Medulla oblongata (tissue), 1 donor: ENCODE data around the gene ZBTB42.

ENCODE experiments used
- DNase-seq: peaks from one replicate; pipeline ENCODE4 v3.0.0-alpha.2; 2015; ENCODE audit errors: extremely low spot score

Gene ZBTB42

DNA sequence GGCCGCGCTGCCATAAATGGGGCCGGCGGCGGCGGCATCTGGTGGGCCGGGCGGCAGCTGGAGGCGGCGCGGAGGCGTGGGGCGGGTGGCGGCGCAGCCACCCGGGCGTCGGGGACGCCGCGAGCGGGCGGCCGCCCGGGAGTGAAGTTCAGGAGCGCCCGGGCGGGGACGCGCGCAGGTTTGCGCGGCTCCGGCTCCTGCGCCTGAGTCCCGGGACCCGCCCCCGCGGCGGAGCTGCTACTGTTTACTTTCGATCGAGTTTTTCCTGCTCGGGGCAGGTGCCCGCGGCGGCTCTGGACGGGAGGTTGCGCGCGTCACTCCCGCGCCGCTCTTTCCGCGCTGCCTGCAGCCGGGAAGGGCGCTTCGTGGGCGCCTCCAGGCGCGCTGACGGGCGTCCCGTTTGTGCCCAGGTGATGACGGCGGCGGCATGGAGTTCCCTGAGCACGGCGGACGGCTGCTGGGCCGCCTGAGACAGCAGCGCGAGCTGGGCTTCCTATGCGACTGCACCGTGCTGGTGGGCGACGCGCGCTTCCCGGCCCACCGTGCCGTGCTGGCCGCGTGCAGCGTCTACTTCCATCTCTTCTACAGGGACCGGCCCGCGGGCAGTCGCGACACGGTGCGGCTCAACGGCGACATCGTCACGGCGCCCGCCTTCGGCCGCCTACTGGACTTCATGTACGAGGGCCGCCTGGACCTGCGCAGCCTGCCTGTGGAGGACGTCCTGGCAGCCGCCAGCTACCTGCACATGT, at the start of gene ZBTB42:
Gene ZBTB42 (plus strand): TSS at position 331 of the 749 bp plus-strand sequence. CDS start 97 bp downstream, at position 428.
- no peak for DNase-seq

- DNase-seq, result no peak
Measured at GRCh38 chr14:104751539-104752422, 49.1 kb upstream of the ZBTB42 start.

DNA sequence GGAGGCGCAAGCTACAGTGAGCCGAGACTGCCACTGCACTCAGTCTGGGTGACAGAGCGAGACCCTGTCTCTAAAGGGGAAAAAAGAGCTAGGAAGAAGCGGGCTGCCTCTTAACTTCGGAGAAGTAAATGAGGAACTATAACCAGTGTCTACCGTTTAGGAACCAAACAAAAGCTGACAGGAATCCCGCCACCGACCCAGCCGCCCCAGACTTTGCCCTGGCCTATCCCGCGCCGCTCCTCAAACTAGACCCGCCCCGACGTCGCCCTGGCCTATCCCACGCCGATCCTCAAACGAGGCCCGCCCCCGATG, 48.5 kb upstream of the ZBTB42 start:
- no peak for DNase-seq

DNA sequence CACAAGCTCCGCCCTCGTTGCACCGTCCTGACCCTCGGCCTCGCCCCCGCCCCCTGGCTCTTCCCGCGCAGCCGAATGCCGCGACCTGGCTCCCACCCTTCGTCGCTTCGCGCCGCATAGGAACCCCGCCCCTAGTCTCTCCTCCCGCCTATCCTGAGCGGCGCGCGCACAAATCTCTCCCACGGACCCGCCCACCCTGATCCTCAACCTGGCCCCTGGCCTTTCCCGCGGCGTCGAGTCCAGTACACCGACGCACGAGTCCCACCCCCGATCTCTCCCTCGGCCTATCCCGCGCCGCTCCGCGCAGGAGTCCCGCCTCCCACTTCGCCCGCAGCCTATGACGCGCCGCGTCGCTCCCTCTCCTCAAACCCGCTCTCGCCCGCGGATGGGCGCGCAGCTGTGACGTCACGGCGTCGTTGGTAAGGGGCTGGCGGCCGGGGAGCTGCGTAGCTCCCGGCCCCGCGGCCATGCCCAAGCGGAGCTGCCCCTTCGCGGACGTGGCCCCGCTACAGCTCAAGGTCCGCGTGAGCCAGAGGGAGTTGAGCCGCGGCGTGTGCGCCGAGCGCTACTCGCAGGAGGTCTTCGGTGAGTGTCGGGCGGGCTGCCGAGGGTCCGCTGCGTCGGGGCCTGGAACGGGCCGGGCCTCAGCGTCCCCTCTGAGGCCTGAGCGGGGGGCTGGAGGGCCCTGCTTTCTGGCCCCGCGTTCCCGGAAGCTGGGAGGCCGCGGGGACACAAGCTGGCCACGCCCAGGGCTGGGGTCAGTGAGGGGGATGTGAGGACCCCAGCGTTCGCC, 48.0 kb upstream of the ZBTB42 start, which contains the start of gene SIVA1:
Gene SIVA1 (plus strand): TSS at position 413 of the 793 bp plus-strand sequence. CDS start 55 bp downstream, at position 468.
- peak; percentile 99 for DNase-seq

- DNase-seq, result no peak
Measured at GRCh38 chr14:104753528-104754212, 47.2 kb upstream of the ZBTB42 start.

GRCh38 chr14:104754213-104754851, 46.6 kb upstream of the ZBTB42 start:
- DNase-seq, result no peak

DNA sequence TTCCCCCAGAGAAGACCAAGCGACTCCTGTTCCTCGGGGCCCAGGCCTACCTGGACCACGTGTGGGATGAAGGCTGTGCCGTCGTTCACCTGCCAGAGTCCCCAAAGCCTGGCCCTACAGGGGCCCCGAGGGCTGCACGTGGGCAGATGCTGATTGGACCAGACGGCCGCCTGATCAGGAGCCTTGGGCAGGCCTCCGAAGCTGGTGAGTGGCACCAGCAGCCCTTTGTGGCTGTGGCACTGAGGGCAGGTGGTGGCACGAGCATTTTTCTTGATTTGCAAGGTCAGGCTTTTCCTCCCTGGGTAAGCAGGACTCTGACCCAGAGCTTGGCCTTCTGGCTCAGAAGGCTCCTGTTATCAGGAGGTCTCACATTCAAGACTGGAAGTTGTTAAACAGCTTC, 45.3 kb upstream of the ZBTB42 start:
- no peak for DNase-seq

- DNase-seq, result no peak
Measured at GRCh38 chr14:104756477-104757237, 44.2 kb upstream of the ZBTB42 start.

DNA sequence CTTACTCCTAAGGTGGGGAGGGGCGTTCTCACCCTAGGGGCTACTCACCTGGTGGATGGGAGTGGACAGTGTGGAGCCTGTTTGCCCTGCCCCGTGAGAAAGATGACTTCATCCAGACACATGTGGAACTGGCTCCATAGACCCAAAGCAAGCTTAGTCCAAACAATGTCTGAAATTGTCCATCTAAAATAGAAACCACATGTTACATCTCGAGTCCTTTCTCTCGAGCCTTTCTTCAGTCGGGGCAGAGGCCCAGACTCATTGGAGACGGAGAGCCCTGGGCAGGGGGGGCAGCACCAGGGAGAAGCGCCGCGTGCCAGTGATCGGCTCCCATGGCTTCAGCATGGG, 43.7 kb upstream of the ZBTB42 start:
- DNase-seq, result no peak

DNA sequence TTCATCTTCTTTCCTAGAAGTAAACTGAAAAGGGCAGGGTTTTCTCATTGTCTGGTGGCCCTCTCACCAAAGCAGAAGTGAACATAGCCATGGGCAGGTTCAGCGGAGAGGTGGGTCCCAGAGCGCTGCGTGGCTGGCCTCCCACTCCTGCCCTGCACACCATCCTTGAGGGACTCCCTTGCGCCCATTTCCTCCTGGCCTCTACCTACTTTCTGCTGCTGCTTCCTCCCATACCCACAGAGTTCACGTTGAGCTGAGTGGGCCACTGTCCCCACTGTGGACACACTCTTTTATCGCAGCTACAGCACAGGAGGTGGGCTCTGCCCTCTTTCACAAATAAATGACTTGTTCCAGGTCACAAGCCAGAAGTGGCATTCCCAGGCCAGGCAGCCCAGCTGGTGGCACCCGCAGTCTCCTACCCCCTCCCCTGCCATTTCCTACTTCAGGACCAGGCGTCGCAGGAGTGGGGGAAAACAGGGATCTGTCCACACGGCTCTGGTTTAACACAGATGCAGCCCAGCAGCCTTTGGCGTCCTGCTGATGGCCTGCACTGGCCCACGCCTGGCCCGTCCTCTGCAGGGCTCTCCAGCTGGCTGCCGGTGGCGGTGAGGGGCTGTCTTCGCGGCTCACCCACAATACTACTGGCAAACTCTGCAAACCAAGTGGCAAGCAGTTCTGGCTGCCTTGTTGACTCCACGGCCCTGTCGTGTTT, 43.1 kb upstream of the ZBTB42 start:
- DNase-seq, result no peak

- no peak for DNase-seq
Measured at GRCh38 chr14:104758981-104759969, 41.6 kb upstream of the ZBTB42 start.

DNA sequence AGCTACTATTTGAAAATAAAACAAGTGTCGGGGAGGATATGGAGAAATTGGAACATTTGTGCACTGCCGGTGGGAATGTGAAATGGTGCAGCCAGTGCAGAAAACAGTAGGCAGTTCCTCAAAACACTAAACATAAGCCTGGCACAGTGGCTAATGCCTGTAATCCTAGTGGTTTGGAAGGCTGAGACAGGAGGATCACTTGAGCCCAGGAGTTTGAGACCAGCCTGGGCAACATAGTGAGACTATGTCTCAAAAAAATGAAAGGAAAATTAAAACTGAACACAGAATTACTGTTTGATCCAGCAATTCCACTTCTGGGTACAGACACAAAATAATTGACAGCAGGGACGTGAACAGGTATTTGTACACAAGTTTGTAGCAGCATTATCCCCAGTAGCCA, 35.4 kb upstream of the ZBTB42 start:
- no peak for DNase-seq

- DNase-seq, result no peak
Measured at GRCh38 chr14:104766256-104766862, 34.5 kb upstream of the ZBTB42 start.

GRCh38 chr14:104766863-104767633, 33.9 kb upstream of the ZBTB42 start:
- DNase-seq, result no peak

DNA sequence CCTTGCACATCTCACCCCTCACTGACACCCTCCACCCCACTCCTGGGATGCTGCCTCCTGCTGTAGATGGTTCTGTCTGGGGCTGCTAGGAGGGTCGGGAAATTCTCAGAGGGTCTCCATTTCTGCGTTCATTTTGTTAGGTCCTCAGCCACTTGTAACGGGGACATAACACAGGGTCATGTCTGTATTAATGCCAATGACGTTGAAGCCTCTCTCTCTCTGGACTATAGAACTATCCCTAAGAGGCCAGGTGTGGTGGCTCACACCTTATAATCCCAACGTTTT, 33.3 kb upstream of the ZBTB42 start:
- DNase-seq, result no peak

- DNase-seq, result peak; percentile 86
Measured at GRCh38 chr14:104768437-104769323, 32.2 kb upstream of the ZBTB42 start.
